Suprapubic skin (tissue), 4 donors: ENCODE data around the gene CFAP58. TPM values are rescaled to one million over a fixed set of nuclear protein-coding genes. Genes with fewer than 3 reads are reported as not detected.
"Not testable (repeated sequence)": the region's sequence is repeated elsewhere in the genome, so short reads cannot be mapped to it uniquely, and the experiment has no call there.

Experiments
- DNase-seq, 2 donors: peaks; one replicate each; pipeline ENCODE4 v3.0.0-alpha.2; 2019; ENCODE audit warnings: low spot score in 2 of 2
- H3K27ac ChIP-seq: fragments of 200-600 bp; sonication (generic); one replicate; pipeline ENCODE4 v1.5.1; 2019
- H3K27me3 ChIP-seq: fragments of 200-600 bp; sonication (generic); one replicate; pipeline ENCODE4 v1.5.1; 2019
- H3K36me3 ChIP-seq: fragments of 200-600 bp; sonication (generic); one replicate; pipeline ENCODE4 v1.5.1; 2019
- H3K4me1 ChIP-seq: fragments of 200-600 bp; sonication (generic); one replicate; pipeline ENCODE4 v1.5.1; 2019
- H3K4me3 ChIP-seq: fragments of 200-600 bp; sonication (generic); one replicate; pipeline ENCODE4 v1.5.1; 2019; ENCODE audit warnings: mild to moderate bottlenecking
- H3K9me3 ChIP-seq: fragments of 200-600 bp; sonication (generic); one replicate; pipeline ENCODE4 v1.5.1; 2019
- EP300 ChIP-seq: sonication (generic); formaldehyde crosslinking; IDR thresholded peaks from one replicate; pipeline ENCODE4 v1.6.1; 2017; ENCODE audit warnings: antibody characterized with exemption
- POLR2A ChIP-seq, 2 donors: fragments of 450-650 bp; IDR thresholded peaks; one replicate each; pipeline ENCODE4 v1.6.1; 2017; ENCODE audit warnings: antibody characterized with exemption in 2 of 2, mild to moderate bottlenecking in 2 of 2, moderate library complexity in 2 of 2
- POLR2AphosphoS5 ChIP-seq, 3 donors: sonication (generic); formaldehyde crosslinking; IDR thresholded peaks; one replicate each; pipeline ENCODE4 v1.6.1; 2017; ENCODE audit warnings: antibody characterized with exemption in 3 of 3
- WGBS: methylation state at CpG from one replicate; pipeline ENCODE4 v1.1.5; 2018; 5-methylcytosine and 5-hydroxymethylcytosine counted together
- total RNA-seq, 4 donors: library from RNA; depleted of rRNA; stranded (reverse); fragments of >200 nt; gene quantifications; one replicate each; pipeline ENCODE4 v1.1.0, GENCODE V29; 2016
- TF ChIP-seq, protein P1 (sequence below), 2 donors: fragments of 200-600 bp in 1 of 2; fragments of 450-650 bp in 1 of 2; sonication (generic) in 1 of 2; IDR thresholded peaks; one replicate each; pipeline ENCODE4 v1.5.1; 2016 to 2019; ENCODE audit warnings: antibody characterized with exemption in 2 of 2, mild to moderate bottlenecking in 1 of 2, moderate library complexity in 1 of 2

The CFAP58 gene
- total RNA-seq, 4 donors from 2014 or later = 0.13 to 1.0 (median 0.39) TPM

DNA sequence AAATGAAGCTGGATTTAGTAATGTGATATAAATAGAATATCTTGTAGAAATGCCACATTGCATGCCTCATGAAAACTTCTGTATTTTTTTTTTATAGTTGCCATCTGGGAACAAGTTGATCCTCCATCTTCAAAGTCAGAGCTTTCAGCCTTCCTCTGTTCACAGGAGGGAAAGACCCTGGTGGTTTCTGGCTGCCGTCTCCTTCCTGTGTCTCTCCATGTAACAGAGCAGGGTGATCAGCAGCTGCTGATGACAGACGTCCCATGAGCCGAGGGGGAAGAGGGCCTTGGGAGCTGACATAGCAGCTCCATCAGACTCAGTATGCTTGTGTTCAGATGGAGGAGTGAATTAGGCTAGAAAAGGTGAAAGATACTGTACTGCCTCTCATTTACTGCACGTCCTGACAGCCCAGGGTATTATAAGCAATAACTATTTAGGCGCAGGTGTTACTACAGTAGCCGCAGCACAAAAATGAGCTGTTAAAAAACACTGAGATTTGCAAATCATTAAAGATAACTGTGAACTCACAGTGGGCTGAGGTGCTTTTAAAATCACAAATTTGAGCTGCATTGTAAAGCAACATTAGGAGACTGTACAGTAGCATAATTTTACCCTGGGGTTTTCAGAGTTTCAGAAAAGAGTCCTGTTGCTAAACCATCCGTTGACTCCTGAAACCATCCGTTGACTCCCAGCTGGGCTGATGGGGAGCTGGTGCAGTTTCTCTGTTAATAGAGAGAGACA, 103.3 kb downstream of the CFAP58 start:
- 56% methylated on average over 8 of the region's 8 CpGs for WGBS
- no peak for DNase-seq
- Histone ChIP-seq H3K4me1 (no peaks in the 10 kb centered on the region), H3K9me3 (no peaks in the 10 kb centered on the region), H3K27me3 (no peaks in the 10 kb centered on the region), H3K4me3 (no peak overlapping the region), H3K27ac (no peak overlapping the region), H3K36me3 (no peaks in the 10 kb centered on the region)
- TF ChIP-seq POLR2A (IDR thresholded peaks at IDR 0.05) = no peak
- TF ChIP-seq, protein P1, sequence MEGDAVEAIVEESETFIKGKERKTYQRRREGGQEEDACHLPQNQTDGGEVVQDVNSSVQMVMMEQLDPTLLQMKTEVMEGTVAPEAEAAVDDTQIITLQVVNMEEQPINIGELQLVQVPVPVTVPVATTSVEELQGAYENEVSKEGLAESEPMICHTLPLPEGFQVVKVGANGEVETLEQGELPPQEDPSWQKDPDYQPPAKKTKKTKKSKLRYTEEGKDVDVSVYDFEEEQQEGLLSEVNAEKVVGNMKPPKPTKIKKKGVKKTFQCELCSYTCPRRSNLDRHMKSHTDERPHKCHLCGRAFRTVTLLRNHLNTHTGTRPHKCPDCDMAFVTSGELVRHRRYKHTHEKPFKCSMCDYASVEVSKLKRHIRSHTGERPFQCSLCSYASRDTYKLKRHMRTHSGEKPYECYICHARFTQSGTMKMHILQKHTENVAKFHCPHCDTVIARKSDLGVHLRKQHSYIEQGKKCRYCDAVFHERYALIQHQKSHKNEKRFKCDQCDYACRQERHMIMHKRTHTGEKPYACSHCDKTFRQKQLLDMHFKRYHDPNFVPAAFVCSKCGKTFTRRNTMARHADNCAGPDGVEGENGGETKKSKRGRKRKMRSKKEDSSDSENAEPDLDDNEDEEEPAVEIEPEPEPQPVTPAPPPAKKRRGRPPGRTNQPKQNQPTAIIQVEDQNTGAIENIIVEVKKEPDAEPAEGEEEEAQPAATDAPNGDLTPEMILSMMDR (IDR thresholded peaks at IDR 0.05) = no peak
- no peak for TF ChIP-seq POLR2AphosphoS5 (IDR thresholded peaks at IDR 0.05)
- no peak for TF ChIP-seq EP300

DNA sequence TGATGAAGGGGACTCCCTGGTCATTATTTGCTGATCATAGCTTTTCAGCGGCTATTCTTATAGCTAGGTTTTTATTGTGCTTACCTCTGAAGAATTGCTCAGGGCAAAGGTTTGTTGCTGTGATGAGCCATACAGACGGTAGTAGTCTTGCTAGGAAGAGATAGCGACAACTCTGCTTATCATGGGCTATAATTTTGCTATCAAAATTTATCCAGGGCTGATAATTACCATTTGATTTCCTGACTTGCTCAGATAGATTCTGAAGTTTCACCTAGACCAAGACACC, 103.9 kb downstream of the CFAP58 start:
- no peaks in the 10 kb centered on the region for H3K27me3 ChIP-seq
- DNase-seq = no peak
- H3K27ac ChIP-seq = no peak overlapping the region
- TF ChIP-seq, protein P1 (IDR thresholded peaks at IDR 0.05) = no peak
- TF ChIP-seq POLR2AphosphoS5 (IDR thresholded peaks at IDR 0.05) = no peak
- no peak for TF ChIP-seq EP300
- no peak for TF ChIP-seq POLR2A (IDR thresholded peaks at IDR 0.05)
- H3K4me1 ChIP-seq = no peaks in the 10 kb centered on the region
- no peak overlapping the region for H3K4me3 ChIP-seq
- 83% methylated on average over 3 of the region's 3 CpGs for WGBS
- H3K9me3 ChIP-seq = no peaks in the 10 kb centered on the region
- no peaks in the 10 kb centered on the region for H3K36me3 ChIP-seq

DNA sequence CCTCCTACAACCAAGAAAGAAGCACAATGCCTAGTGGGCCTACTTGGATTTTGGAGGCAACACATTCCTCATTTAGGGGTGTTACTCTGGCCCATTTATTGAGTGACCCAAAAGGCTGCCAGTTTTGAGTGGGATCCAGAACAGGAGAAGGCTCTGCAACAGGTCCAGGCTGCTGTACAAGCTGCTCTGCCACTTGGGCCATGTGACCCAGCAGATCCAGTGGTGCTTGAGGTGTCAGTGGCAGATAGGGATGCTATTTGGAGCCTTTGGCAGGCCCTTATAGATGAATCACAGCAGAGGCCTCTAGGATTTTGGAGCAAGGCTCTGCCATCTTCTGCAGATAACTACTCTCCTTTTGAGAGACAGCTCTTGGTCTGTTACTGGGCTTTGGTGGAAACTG, 111.9 kb downstream of the CFAP58 start:
- H3K4me3 ChIP-seq, H3K4me1 ChIP-seq, H3K27me3 ChIP-seq, H3K9me3 ChIP-seq, H3K27ac ChIP-seq, DNase-seq, H3K36me3 ChIP-seq: not testable (repeated sequence)

DNA sequence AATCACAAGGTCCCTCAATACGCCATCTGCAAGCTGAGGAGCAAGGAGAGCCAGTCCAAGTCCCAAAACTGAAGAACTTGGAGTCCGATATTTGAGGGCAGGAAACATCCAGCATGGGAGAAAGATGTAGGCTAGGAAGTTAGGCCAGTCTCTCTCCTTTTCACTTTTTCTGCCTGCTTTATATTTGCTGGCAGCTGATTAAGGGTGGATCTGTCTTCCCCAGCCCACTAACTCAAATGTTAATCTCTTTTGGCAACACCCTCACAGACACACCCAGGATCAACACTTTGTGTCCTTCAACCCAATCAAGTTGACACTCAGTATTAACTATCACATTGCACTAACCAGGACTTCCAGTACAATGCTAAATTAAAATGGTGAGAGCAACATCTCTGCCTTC, 115.2 kb downstream of the CFAP58 start:
- not testable (repeated sequence) for DNase-seq, H3K4me3 ChIP-seq, H3K27me3 ChIP-seq, H3K36me3 ChIP-seq, H3K4me1 ChIP-seq, H3K9me3 ChIP-seq, H3K27ac ChIP-seq
- 87% methylated on average over 2 of the region's 2 CpGs for WGBS

DNA sequence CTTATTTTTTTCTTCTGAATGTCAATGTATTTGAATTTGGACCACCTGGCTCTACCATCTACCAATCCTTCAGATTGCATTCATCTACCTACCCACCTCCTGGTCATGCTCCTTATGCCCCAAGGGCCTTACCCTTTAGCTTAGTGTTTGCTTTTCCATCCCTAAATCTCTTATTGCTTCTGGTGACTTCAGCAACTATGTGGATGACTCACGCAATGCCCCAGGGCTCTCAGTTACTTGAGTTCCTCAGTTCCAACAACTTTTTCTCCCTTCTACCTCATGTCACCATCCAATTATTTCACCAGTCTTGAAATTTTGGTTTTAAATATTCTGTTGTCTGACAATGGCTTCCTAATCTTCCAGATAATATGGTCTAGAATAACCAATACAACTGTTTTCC, 118.9 kb downstream of the CFAP58 start:
- H3K9me3 ChIP-seq = no peaks in the 10 kb centered on the region

DNA sequence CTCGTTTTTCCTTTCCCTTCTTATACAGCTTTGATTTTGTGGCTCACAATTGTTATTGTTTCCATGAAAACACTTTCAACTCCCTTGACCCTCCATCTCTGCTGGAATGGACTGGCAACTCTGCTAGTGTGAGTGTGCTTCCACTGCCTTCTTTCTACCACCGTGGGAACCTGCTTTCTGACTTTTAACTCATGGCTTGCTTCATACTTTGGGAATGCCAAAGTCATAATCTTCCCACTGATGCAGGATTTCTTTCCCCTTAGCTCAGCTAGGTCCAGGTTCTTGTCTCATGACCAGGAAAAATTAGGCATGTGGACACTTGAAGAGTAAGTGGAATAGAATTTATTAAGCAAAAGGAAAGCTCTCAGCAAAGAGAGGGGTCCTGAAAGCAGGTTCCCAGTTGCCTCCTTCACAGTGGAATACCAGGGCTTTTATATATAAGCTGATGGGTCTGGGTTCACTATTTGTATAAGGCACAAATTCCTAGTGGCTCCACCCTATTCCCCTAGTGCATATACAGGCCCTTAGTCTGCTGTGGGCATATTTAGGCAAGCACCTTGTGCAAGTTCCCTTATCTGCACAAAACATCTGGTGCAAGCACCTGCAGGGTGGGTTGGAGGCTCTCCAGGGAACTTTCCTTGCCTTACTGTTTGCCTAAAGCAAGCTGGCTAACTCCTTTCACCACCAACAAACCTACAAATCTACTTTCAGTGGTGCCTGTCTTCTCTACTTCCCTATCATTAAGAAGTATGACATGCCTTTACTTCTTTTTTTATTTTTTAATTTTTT, 119.5 kb downstream of the CFAP58 start:
- 68% methylated on average over 2 of the region's 2 CpGs for WGBS
- H3K27me3 ChIP-seq = no peaks in the 10 kb centered on the region
- H3K4me3 ChIP-seq = no peak overlapping the region
- no peak for DNase-seq
- H3K4me1 ChIP-seq = no peaks in the 10 kb centered on the region
- TF ChIP-seq, protein P1 (IDR thresholded peaks at IDR 0.05) = no peak
- TF ChIP-seq POLR2AphosphoS5 (IDR thresholded peaks at IDR 0.05) = no peak
- TF ChIP-seq POLR2A (IDR thresholded peaks at IDR 0.05) = no peak
- TF ChIP-seq EP300 = no peak
- H3K36me3 ChIP-seq = no peaks in the 10 kb centered on the region
- H3K9me3 ChIP-seq = no peaks in the 10 kb centered on the region
- H3K27ac ChIP-seq = no peak overlapping the region

More for the DNA sequence above, 118.9 kb downstream of the CFAP58 start:
- H3K4me1 ChIP-seq = no peaks in the 10 kb centered on the region
- no peak overlapping the region for H3K27ac ChIP-seq
- TF ChIP-seq, protein P1 (IDR thresholded peaks at IDR 0.05) = no peak
- TF ChIP-seq EP300 (no peak), POLR2AphosphoS5 (IDR thresholded peaks at IDR 0.05) (no peak), POLR2A (IDR thresholded peaks at IDR 0.05) (no peak)
- no peaks in the 10 kb centered on the region for H3K27me3 ChIP-seq
- DNase-seq = no peak
- WGBS = 96% methylated on average over 1 of the region's 1 CpG
- no peak overlapping the region for H3K4me3 ChIP-seq
- H3K36me3 ChIP-seq = no peaks in the 10 kb centered on the region
